HCT116 (cell line): Measurements from ENCODE around the gene SLC25A1. TPM values are rescaled to one million over a fixed set of nuclear protein-coding genes. Genes with fewer than 3 reads are reported as not detected.
A peak's percentile ranks its signal among the peaks of the same experiment; 100 is the strongest.

ENCODE experiments used
- ATAC-seq: fragments of 200-7000 bp; cut with Tn5 transposase; 2 replicates; pipeline ENCODE4 v1.9.1; 2020; ENCODE audit warnings: mild to moderate bottlenecking, moderate library complexity
- BruUV-seq: library from RNA; stranded (reverse); fragments of 400-500 nt; replicated peaks from 2 replicates; lab custom pipeline; 2021; lab: Mats Ljungman, UMichigan
- CTCF ChIA-PET: fragments of 300-600 bp; sonication (Branson Sonifier 250); formaldehyde crosslinking; loops from one replicate; lab custom pipeline; 2021; ENCODE audit warnings: antibody characterized with exemption; lab: Charles Lee
- POLR2A ChIA-PET: fragments of 300-600, 350-600 bp; sonication (Branson Sonifier 250); formaldehyde crosslinking; loops from one replicate; lab custom pipeline; 2021; ENCODE audit warnings: antibody characterized with exemption; lab: Charles Lee
- RAD21 ChIA-PET, 2 experiments: fragments of 300-600 bp; sonication (Branson Sonifier 250); formaldehyde crosslinking; loops; one replicate each; lab custom pipeline; 2023; ENCODE audit warnings: low total read pairs in 2 of 2; ENCODE audit not compliant: uncharacterized antibody in 2 of 2, unreplicated experiment in 2 of 2, low non-redundant PET in 1 of 2; lab: Charles Lee
- DNase-seq: peaks from one replicate; pipeline ENCODE4 v3.0.0-alpha.2; 2010; ENCODE audit warnings: low read depth, low spot score
- H2AFZ ChIP-seq: fragments of 200-600 bp; shearing (Covaris generic), sonication (generic); 2 replicates; pipeline ENCODE4 v1.6.1; 2017; ENCODE audit warnings: low read depth, mixed run types, mixed read lengths, antibody characterized with exemption, low read length; ENCODE audit not compliant: poor library complexity, severe bottlenecking
- H3K27ac ChIP-seq: 2 replicates; pipeline ENCODE4 v1.5.1; 2012; ENCODE audit warnings: low read depth, low read length
- H3K27me3 ChIP-seq: fragments of 200-600 bp; sonication (generic); 2 replicates; pipeline ENCODE4 v1.6.1; 2016; ENCODE audit warnings: mixed run types, low read length, mixed read lengths; ENCODE audit not compliant: insufficient read depth
- H3K36me3 ChIP-seq, 2 experiments: fragments of 200-500 bp in 1 of 2; fragments of 200-600 bp in 1 of 2; sonication (Bioruptor generic) in 1 of 2; sonication (generic) in 1 of 2; 2 replicates each; pipeline versions ENCODE4 v1.5.1 to v1.6.1; 2014 to 2016; ENCODE audit warnings: low read length in 2 of 2, inconsistent platforms in 1 of 2, mixed read lengths in 1 of 2, mixed run types in 1 of 2; ENCODE audit not compliant: insufficient read depth in 2 of 2, control insufficient read depth in 1 of 2
- H3K4me1 ChIP-seq, 2 experiments: fragments of 200-600 bp in 1 of 2; sonication (generic) in 1 of 2; 2 replicates each; pipeline versions ENCODE4 v1.5.1 to v1.6.1; 2012 to 2017; ENCODE audit warnings: low read length in 2 of 2, inconsistent platforms in 1 of 2, mild to moderate bottlenecking in 1 of 2, mixed read lengths in 1 of 2, mixed run types in 1 of 2, moderate library complexity in 1 of 2; ENCODE audit not compliant: insufficient read depth in 2 of 2, control insufficient read depth in 1 of 2
- H3K4me2 ChIP-seq: fragments of 200-600 bp; sonication (generic); 2 replicates; pipeline ENCODE4 v1.6.1; 2017; ENCODE audit warnings: mixed run types, low read length, mixed read lengths
- H3K4me3 ChIP-seq, 2 experiments: fragments of 200-600 bp in 1 of 2; sonication (generic) in 1 of 2; replicated peaks in 1 of 2; 2 replicates each; pipeline ENCODE4 v1.5.1; 2011 to 2016; ENCODE audit warnings: low read length in 2 of 2, control low read depth in 1 of 2, low read depth in 1 of 2, mild to moderate bottlenecking in 1 of 2, mixed read lengths in 1 of 2, mixed run types in 1 of 2
- H3K79me2 ChIP-seq: fragments of 200-600 bp; sonication (generic); 2 replicates; pipeline ENCODE4 v1.6.1; 2017; ENCODE audit warnings: mild to moderate bottlenecking, mixed run types, low read length, moderate library complexity, mixed read lengths; ENCODE audit not compliant: insufficient read depth
- H3K9ac ChIP-seq: fragments of 200-600 bp; sonication (generic); 2 replicates; pipeline ENCODE4 v1.6.1; 2016; ENCODE audit warnings: low read length, mixed read lengths
- H3K9me2 ChIP-seq: fragments of 200-600 bp; sonication (generic), shearing (Covaris generic); 2 replicates; pipeline ENCODE4 v1.6.1; 2017; ENCODE audit warnings: mixed run types, mild to moderate bottlenecking, moderate library complexity; ENCODE audit not compliant: insufficient read depth
- H3K9me3 ChIP-seq, 2 experiments: fragments of 200-500 bp in 1 of 2; fragments of 200-600 bp in 1 of 2; sonication (Bioruptor generic) in 1 of 2; sonication (generic) in 1 of 2; 2 replicates each; pipeline ENCODE4 v1.6.1; 2014 to 2017; ENCODE audit warnings: low read length in 2 of 2, mixed read lengths in 2 of 2, inconsistent platforms in 1 of 2, low read depth in 1 of 2, mild to moderate bottlenecking in 1 of 2, mixed run types in 1 of 2, moderate library complexity in 1 of 2; ENCODE audit not compliant: control insufficient read depth in 1 of 2, insufficient read depth in 1 of 2
- H4K20me1 ChIP-seq: fragments of 200-600 bp; sonication (generic), shearing (Covaris generic); 2 replicates; pipeline ENCODE4 v1.6.1; 2017; ENCODE audit warnings: mixed run types, mild to moderate bottlenecking, moderate library complexity; ENCODE audit not compliant: insufficient read depth
- CTCF ChIP-seq, 3 experiments: fragments of 200-600 bp in 1 of 3; sonication (generic) in 1 of 3; IDR thresholded peaks in 2 of 3; conservative IDR thresholded peaks in 1 of 3; 2 replicates each; pipeline ENCODE4 v1.5.1; 2012 to 2017; ENCODE audit warnings: low read depth in 2 of 3, low read length in 2 of 3, antibody characterized with exemption in 1 of 3, borderline replicate concordance in 1 of 3, control low read depth in 1 of 3, mild to moderate bottlenecking in 1 of 3, mixed read lengths in 1 of 3, mixed run types in 1 of 3, moderate library complexity in 1 of 3; ENCODE audit not compliant: insufficient read depth in 1 of 3
- ELF1 ChIP-seq: IDR thresholded peaks from 2 replicates; pipeline ENCODE4 v1.6.1; 2012; ENCODE audit warnings: low read depth, borderline replicate concordance
- FOSL1 ChIP-seq: IDR thresholded peaks from 2 replicates; pipeline ENCODE4 v1.6.1; 2012; ENCODE audit warnings: low read depth
- RAD21 ChIP-seq: IDR thresholded peaks from 2 replicates; pipeline ENCODE4 v1.6.1; 2012; ENCODE audit warnings: low read depth, mild to moderate bottlenecking
- intact Hi-C: fragments of 100-400 bp; cut with micrococcal nuclease; formaldehyde crosslinking; loops from 2 replicates; pipeline ENCODE4 v1.10.0; 2022
- total RNA-seq: library from RNA; stranded (reverse); gene quantifications from one replicate; pipeline ENCODE4 v1.2.1, GENCODE V29; 2021; ENCODE audit not compliant: unreplicated experiment

Gene SLC25A1
- total RNA-seq, 1 experiment from 2014 or later = 146 TPM

- Histone ChIP-seq H3K79me2 (peaks cover 31% of the 10 kb centered on the region; the same call in 1 of the 2 replicates), H3K27ac (peak overlapping the region; percentile 94), H2AFZ (peak overlapping the region; percentile 16), H3K9me2 (no peaks in the 10 kb centered on the region), H3K4me2 (peak overlapping the region; percentile 95), H3K4me1 (peaks cover 7 to 43% of the 10 kb centered on the region in 2 experiments), H4K20me1 (no peaks in the 10 kb centered on the region), H3K9me3 (no peaks in the 10 kb centered on the region), H3K4me3 (peak overlapping the region; percentile 67 to 82), H3K27me3 (no peaks in the 10 kb centered on the region), H3K36me3 (no peaks in the 10 kb centered on the region), H3K9ac (peak overlapping the region; percentile 84)
- intact Hi-C loops = loop anchor here (1.0 to 2.0 kb wide), 3 partner anchors 251 to 451 kb away; partner anchors contain the start of gene HIRA
- POLR2A ChIA-PET = interaction anchor here (0.7 to 1.2 kb wide), 2 partner anchors 112 to 252 kb away, joined by 3 to 4 read pairs; partner anchors contain the start of genes CLTCL1 and HIRA
- no TSS peak for BruUV-seq
- peak; percentile 57 for DNase-seq
- peak; percentile 68 for ATAC-seq
- CTCF ChIA-PET = interaction anchor here (0.9 to 2.5 kb wide), 13 partner anchors 21 to 453 kb away, joined by 3 to 18 read pairs (median 4); partner anchors contain the start of genes CDC45, ESS2 and UFD1
- TF ChIP-seq RAD21 (peak; percentile 78), FOSL1 (no peak), CTCF (IDR thresholded peaks at IDR 0.05 in 2 of 3, conservative IDR thresholded peaks at IDR 0.05 in 1 of 3; ENCODE audit: borderline replicate concordance in 1 of 3, insufficient read depth in 1 of 3, low read depth in 2 of 3, low read length in 2 of 3) (peak in 2 of 3 experiments; percentile 69 to 78; a peak in 4 of 6 replicates), ELF1 (no peak)
- RAD21 ChIA-PET = interaction anchor here (0.6 to 1.6 kb wide), 5 partner anchors 111 to 450 kb away, joined by 3 to 7 read pairs (median 5); partner anchors contain the start of gene CLTCL1 (in 1 of the 2)
These were observed 1.0 kb upstream of the SLC25A1 start for GRCh38 chr22:19179497-19180048.
